GM12878 (cell line): ENCODE measurements around the gene PDGFA.

Experiments
- ATF2 ChIP-seq: IDR thresholded peaks from 2 replicates; pipeline ENCODE4 v1.6.1; 2012; ENCODE audit warnings: low read length, inconsistent platforms
- BRCA1 ChIP-seq: IDR thresholded peaks from 2 replicates; pipeline ENCODE4 v1.6.1; 2011; ENCODE audit warnings: low read depth, low read length, improper control_type of control experiment
- CTCF ChIP-seq, 3 experiments: IDR thresholded peaks in 2 of 3; conservative IDR thresholded peaks in 1 of 3; 2 replicates each; pipeline ENCODE4 v1.5.1; 2011; ENCODE audit warnings: low read depth in 3 of 3, low read length in 3 of 3, mild to moderate bottlenecking in 3 of 3, control low read depth in 2 of 3, moderate library complexity in 2 of 3, inconsistent platforms in 1 of 3, mixed read lengths in 1 of 3; ENCODE audit not compliant: control insufficient read depth in 2 of 3, insufficient read depth in 1 of 3; ENCODE audit errors: extremely low read depth in 1 of 3
- MAX ChIP-seq: IDR thresholded peaks from 2 replicates; pipeline ENCODE4 v1.6.1; 2012; ENCODE audit warnings: low read depth, low read length, improper control_type of control experiment
- MLLT1 ChIP-seq: fragments of 450-650 bp; IDR thresholded peaks from 2 replicates; pipeline ENCODE4 v1.6.1; 2016; ENCODE audit warnings: mild to moderate bottlenecking
- POLR2AphosphoS5 ChIP-seq: IDR thresholded peaks from 2 replicates; pipeline ENCODE4 v1.6.1; 2011; ENCODE audit warnings: mild to moderate bottlenecking, low read length, inconsistent platforms

GRCh38 chr7:497946-498655, 21.5 kb downstream of the PDGFA start:
- TF ChIP-seq CTCF (IDR thresholded peaks at IDR 0.05 in 2 of 3, conservative IDR thresholded peaks at IDR 0.05 in 1 of 3; ENCODE audit: control insufficient read depth in 2 of 3, extremely low read depth in 1 of 3, insufficient read depth in 1 of 3, low read depth in 3 of 3, low read length in 3 of 3) (no peak), ATF2 (no peak), MAX (no peak), BRCA1 (no peak), POLR2AphosphoS5 (no peak), MLLT1 (no peak)
